Small intestine (tissue), 7 donors: ENCODE data around the gene SLC7A10. TPM values are rescaled to one million over a fixed set of nuclear protein-coding genes. Genes with fewer than 3 reads are reported as not detected.
A peak's percentile ranks its signal among the peaks of the same experiment; 100 is the strongest.

Experiments
- DNase-seq, 2 donors: peaks; one replicate each; pipeline versions ENCODE4 v3.0.0 to v3.0.0-alpha.2; 2013
- FAIRE-seq: peaks from 2 replicates; lab custom pipeline; 2012; peaks lifted over from hg19 to GRCh38; lab: Jason Lieb, UNC
- H3K27ac ChIP-seq, 3 donors: one replicate each; pipeline ENCODE4 v1.5.1; 2013; ENCODE audit warnings: low read length in 2 of 3, mild to moderate bottlenecking in 2 of 3, control low read depth in 1 of 3, inconsistent platforms in 1 of 3, low read depth in 1 of 3, moderate library complexity in 1 of 3
- H3K27me3 ChIP-seq, 3 donors: one replicate each; pipeline ENCODE4 v1.6.1; 2013; ENCODE audit warnings: low read length in 3 of 3, inconsistent platforms in 1 of 3; ENCODE audit not compliant: control insufficient read depth in 3 of 3, insufficient read depth in 3 of 3
- H3K36me3 ChIP-seq, 3 donors: one replicate each; pipeline ENCODE4 v1.6.1; 2013; ENCODE audit warnings: low read length in 3 of 3, inconsistent platforms in 1 of 3, low read depth in 1 of 3, mild to moderate bottlenecking in 1 of 3, moderate library complexity in 1 of 3; ENCODE audit not compliant: control insufficient read depth in 3 of 3, insufficient read depth in 2 of 3
- H3K4me1 ChIP-seq, 3 donors: one replicate each; pipeline ENCODE4 v1.6.1; 2013; ENCODE audit warnings: low read length in 2 of 3, inconsistent platforms in 1 of 3, low read depth in 1 of 3, mild to moderate bottlenecking in 1 of 3, moderate library complexity in 1 of 3; ENCODE audit not compliant: control insufficient read depth in 3 of 3, insufficient read depth in 2 of 3
- H3K4me3 ChIP-seq, 3 donors: one replicate each; pipeline ENCODE4 v1.5.1; 2013; ENCODE audit warnings: low read length in 3 of 3, control low read depth in 1 of 3, inconsistent platforms in 1 of 3, low read depth in 1 of 3, mild to moderate bottlenecking in 1 of 3, moderate library complexity in 1 of 3
- H3K9me3 ChIP-seq, 2 donors: one replicate each; pipeline ENCODE4 v1.6.1; 2013; ENCODE audit warnings: low read depth in 1 of 2, low read length in 1 of 2; ENCODE audit not compliant: control insufficient read depth in 2 of 2, insufficient read depth in 1 of 2
- WGBS, 3 donors: extraction: QIAGEN DNeasy Blood & Tissue Kit; methylation state at CpG; one replicate each; pipeline ENCODE4 v1.1.7; 2013; 5-methylcytosine and 5-hydroxymethylcytosine counted together
- polyA plus RNA-seq, 4 donors: library from polyadenylated mRNA; stranded (reverse) in 3 of 4; unstranded in 1 of 4; fragments of 200-250 nt in 3 of 4; fragments of 120-200 nt in 1 of 4; gene quantifications; one replicate each; pipeline versions ENCODE4 v1.2.1 to v1.2.3, GENCODE V29; 2013
- donor health status: healthy with polysubstance abuse.
- donor health status: control.
- donor health status: control.
- donor health status: Bipolar disorder and iron deficiency.
- donor health status: healthy.

The SLC7A10 gene
- polyA plus RNA-seq, 4 donors = 1.4 to 16.0 TPM; not detected in 2

DNA sequence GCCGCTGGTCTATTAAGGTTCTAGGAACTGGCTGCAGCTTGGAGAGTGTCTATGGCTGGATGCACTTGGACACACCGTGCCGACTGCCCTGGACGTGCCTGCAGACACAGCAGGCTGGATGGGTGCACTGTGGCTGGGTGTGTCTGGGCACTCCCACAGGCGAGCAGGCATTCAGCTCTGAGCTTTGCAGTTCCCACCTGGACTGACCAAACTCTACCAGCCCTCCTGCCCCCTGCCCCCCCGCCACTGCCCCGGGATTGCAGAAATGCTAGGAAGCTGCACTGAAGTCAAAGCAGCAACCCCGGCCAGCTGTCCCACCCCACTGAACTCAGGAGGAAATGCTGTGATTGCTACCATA is 38.5 kb downstream of the SLC7A10 start:
- peaks cover 0 to 2% (median 0%) of the 10 kb centered on the region in 3 donors for H3K27me3 ChIP-seq
- DNase-seq (peak in 1 of 2 donors; percentile 48), FAIRE-seq (no peak)
- H3K36me3 ChIP-seq = no peaks in the 10 kb centered on the region
- H3K4me1 ChIP-seq = no peaks in the 10 kb centered on the region
- no peak overlapping the region for H3K27ac ChIP-seq
- 19 to 45% (median 33%) methylated on average over 8 of the region's 8 CpGs for WGBS, 3 donors
- H3K4me3 ChIP-seq = no peak overlapping the region
- no peaks in the 10 kb centered on the region for H3K9me3 ChIP-seq

DNA sequence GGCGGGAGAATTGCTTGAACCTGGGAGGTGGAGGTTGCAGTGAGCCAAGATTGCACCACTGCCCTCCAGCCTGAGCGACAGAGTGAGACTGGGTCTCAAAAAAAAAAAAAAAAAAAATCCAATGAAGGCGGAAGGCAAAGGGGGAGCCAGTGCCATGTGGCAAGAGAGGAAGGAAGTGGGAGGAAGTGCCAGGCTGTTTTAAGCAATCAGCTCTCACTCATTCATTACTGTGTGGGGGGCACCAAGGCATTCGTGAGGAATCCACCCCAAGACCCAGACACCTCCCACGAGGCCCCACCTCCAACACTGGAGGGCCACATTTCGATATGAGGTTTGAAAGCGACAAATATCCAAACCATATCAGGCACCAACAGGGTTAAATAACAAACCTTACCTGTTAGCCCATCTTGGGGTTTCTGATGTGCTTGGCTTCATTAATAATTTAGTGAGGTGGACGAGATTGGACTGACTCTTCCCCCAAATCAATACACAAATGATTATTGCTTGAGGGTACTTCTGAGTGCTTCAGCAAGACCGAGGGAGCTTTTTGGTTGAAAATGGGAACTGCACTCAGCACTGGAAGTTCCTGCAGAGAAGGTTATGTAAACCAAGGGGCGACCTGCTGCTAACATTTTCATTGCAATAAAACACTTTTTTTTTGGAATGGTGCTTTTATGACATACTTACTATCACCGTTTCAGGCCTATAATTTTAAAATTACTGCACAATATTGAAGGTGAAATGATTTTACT is 39.0 kb downstream of the SLC7A10 start:
- H3K27me3 ChIP-seq = peaks cover 0 to 2% (median 0%) of the 10 kb centered on the region in 3 donors
- 55 to 67% (median 65%) methylated on average over 11 of the region's 11 CpGs for WGBS, 3 donors
- H3K27ac ChIP-seq = no peak overlapping the region
- no peak overlapping the region for H3K4me3 ChIP-seq
- H3K4me1 ChIP-seq = no peaks in the 10 kb centered on the region
- H3K36me3 ChIP-seq = no peaks in the 10 kb centered on the region
- FAIRE-seq = no peak
- no peaks in the 10 kb centered on the region for H3K9me3 ChIP-seq
- no peak for DNase-seq

DNA sequence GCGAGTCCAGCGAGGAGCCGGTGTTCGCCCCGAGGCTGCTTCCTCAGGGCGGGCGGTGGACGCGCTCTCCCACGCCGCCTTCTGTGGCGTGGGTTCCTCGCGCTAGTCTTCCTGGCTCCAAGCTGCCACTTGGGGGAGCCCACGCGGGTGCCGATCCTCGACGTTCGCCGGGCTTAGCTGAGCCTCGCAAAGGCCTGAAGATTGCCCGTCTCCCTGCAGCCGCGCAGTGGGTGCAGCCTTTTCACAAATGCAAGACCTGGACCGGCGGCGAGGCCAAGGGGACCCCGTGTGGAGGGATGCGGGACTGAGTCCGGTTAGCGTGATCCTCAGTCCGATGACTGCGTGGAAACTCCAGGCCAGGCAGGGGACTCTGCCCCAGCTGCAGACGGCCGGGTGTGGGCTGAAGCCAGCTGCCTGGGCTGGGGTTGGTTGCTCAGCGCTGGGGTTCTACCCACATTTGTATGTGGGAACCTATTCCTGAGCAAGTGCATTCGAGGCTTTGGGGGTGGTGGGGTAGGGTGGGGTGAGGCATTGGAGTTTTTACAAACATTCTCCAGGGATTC is 48.2 kb downstream of the SLC7A10 start:
- DNase-seq (no peak), FAIRE-seq (no peak)
- no peaks in the 10 kb centered on the region for H3K36me3 ChIP-seq
- 0 to 1% (median 1%) methylated on average over 24 to 38 of the region's 38 CpGs for WGBS, 3 donors
- peaks cover 2 to 16% (median 6%) of the 10 kb centered on the region in 3 donors for H3K4me1 ChIP-seq
- no peaks in the 10 kb centered on the region for H3K9me3 ChIP-seq
- H3K4me3 ChIP-seq = peak overlapping the region; percentile 19 to 77 (median 55)
- H3K27me3 ChIP-seq = no peaks in the 10 kb centered on the region
- H3K27ac ChIP-seq = peak overlapping the region; percentile 85 to 89 (median 85)

DNA sequence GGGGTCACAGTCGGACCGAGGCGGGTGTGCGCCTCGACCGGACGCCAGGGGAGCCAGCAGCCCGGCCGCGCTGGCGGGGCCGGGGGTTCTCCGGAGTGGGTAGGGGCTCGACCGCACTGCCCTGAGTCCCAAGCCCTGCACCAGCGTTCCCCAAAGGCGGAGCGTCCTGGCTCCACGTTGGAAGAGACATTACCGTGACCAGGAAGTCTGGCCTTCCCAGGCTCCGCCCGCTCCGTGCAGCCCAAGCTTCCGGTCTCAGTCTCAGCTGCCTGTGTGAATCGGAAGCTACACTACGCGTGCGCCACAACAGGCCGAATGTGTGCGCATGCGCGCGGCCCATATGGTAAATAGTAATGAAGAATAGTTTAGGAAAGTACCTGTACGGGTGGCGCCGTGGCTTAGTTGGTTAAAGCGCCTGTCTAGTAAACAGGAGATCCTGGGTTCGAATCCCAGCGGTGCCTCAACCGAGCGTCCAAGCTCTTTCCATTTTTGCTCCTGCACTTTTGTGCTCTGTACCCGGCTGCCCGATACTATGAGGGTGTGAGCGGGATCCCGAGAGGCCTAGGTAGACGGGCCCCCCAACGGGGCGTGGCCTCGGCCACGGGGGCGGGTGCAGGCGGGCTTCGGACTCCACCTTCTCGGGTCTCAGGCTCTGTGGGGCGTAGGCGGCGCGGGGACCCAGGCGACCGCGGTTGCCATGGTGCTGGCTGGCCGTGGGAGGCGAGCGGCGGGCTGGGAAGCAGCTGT is 48.8 kb downstream of the SLC7A10 start:
- Histone ChIP-seq H3K36me3 (no peaks in the 10 kb centered on the region), H3K9me3 (no peaks in the 10 kb centered on the region), H3K4me1 (peaks cover 2 to 16% (median 6%) of the 10 kb centered on the region in 3 donors), H3K27ac (peak overlapping the region; percentile 89 to 94 (median 92)), H3K27me3 (no peaks in the 10 kb centered on the region), H3K4me3 (peak overlapping the region; percentile 68 to 81 (median 77))
- DNase-seq (peak; percentile 97 to 99), FAIRE-seq (no peak)
- WGBS, 3 donors = 0% methylated on average over 65 of the region's 65 CpGs

DNA sequence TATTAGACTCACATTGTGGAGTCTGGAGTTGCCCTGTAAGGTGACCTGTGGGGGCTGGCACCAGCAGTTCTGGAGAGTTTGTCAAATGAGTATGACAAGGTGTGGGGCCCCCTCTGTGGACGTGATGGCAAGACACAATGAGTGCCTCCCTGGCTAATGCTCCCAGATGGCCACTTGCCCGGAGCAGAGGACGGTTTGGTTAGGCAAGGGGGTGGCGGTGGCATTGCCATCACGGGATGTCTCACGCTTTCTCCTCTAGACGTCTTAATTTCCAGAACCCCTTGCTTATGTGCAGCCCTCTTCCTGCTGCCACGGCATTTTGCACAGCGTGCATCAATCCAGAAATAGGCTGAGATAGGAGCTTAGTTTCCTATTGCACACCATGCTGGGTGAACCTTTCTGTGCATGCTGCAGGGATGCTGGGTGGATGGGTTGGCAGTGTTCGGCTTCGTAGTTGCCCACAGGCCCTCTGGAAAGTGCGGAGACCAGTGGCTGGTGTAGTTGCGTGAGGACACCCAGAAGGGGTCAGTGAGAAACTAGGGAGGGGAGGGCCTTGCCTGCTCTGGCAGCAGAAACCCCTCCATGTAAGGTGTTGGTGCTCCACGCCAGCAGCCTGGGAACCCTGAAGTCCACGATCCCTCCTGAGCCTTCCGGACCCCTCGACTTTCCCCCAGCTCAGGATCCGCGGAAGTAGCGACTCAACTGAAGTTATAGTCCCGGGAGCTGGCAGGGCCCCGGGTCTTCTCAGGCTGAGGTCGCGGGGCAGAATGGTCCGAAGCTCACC is 49.6 kb downstream of the SLC7A10 start:
- no peak for FAIRE-seq
- Histone ChIP-seq H3K36me3 (no peaks in the 10 kb centered on the region), H3K27ac (peak overlapping the region; percentile 89 to 94 (median 92)), H3K4me1 (peaks cover 2 to 16% (median 6%) of the 10 kb centered on the region in 3 donors), H3K4me3 (peak overlapping the region; percentile 68 to 81 (median 77)), H3K9me3 (no peaks in the 10 kb centered on the region), H3K27me3 (no peaks in the 10 kb centered on the region)
- WGBS, 3 donors = 4 to 11% (median 6%) methylated on average over 25 of the region's 25 CpGs
- no peak for DNase-seq

DNA sequence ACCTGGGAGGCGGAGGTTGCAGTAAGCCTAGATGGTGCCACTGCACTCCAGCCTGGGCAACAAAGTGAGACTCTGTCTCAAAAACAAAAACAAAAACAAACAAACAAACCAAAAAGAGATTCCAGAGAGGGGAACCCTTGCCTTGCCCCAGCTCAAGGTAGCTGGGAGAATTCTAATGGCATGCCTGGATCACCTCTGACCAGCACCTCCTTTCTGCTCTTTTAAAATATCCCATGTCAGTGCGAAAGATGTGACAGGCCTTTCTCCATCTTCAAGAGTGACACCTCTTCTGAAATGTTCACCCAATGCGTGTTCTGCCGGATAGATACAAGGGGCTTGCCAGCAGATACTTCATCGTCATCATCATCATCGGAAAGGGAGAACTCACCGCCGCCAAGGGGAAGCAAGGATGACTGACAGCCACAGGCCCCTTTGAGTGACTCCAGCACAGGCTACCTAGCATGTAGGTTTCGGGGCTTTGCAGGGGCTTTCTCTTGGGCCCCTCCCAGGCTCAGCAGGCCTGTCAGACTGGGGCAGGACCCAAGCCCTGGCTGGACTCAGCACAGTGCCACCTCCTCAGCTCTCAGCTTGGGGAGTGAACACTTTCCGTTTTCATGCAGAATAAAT is 50.4 kb downstream of the SLC7A10 start:
- H3K36me3 ChIP-seq = no peaks in the 10 kb centered on the region
- H3K4me1 ChIP-seq = peaks cover 2 to 16% (median 6%) of the 10 kb centered on the region in 3 donors
- DNase-seq (no peak), FAIRE-seq (no peak)
- 91 to 94% (median 94%) methylated on average over 10 of the region's 10 CpGs for WGBS, 3 donors
- H3K27me3 ChIP-seq = no peaks in the 10 kb centered on the region
- H3K4me3 ChIP-seq = no peak overlapping the region
- H3K27ac ChIP-seq = no peak overlapping the region
- H3K9me3 ChIP-seq = no peaks in the 10 kb centered on the region

DNA sequence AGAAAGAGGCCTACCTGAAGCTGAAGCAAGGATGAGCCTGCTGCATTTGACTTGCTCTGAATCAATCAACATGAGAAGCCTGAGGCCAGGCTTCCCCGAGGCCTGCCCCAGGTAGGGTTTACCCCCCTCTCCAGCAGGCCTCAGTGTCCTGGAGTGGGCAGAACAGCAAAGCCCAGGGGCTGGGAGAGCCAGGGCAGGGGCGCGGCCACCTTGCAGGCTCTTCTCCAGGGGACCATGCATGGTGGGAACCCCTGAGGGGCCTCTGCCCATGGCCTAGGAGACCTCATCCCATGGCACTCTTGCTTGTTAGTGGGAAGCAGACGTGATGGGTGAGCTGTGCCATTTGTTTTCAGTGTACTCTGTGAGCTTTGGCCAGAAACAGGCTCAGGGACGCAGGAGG is 51.5 kb downstream of the SLC7A10 start:
- Histone ChIP-seq H3K36me3 (no peaks in the 10 kb centered on the region), H3K9me3 (no peaks in the 10 kb centered on the region), H3K27ac (no peak overlapping the region), H3K4me3 (no peak overlapping the region), H3K4me1 (peaks cover 2 to 16% (median 6%) of the 10 kb centered on the region in 3 donors), H3K27me3 (no peaks in the 10 kb centered on the region)
- 73 to 94% (median 89%) methylated on average over 5 of the region's 5 CpGs for WGBS, 3 donors
- no peak for FAIRE-seq
- no peak for DNase-seq
